ENCODE measurements around the gene SRSF7.
A peak's percentile ranks its signal among the peaks of the same experiment; 100 is the strongest.

DNA sequence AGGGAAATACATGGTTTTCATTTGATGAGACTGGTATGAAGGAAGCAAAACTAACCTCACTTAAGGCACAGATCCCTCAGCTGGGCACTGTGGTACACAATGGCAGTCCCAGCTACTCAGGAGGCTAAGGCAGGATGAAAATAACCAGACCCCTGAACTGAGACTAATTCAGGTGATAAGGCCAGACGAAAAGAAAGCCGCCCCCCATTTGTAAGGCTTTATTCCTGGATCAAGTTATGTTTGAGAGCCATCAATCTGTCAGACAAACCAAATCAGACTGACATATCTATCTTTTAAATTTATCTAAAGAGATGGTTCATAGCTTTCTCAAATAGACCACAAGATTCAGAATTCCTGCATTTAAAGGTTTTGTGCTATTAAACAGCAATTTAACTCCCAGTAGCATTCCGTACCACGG is 4.1 kb downstream of the SRSF7 start:
- TF ChIP-seq, protein P1, sequence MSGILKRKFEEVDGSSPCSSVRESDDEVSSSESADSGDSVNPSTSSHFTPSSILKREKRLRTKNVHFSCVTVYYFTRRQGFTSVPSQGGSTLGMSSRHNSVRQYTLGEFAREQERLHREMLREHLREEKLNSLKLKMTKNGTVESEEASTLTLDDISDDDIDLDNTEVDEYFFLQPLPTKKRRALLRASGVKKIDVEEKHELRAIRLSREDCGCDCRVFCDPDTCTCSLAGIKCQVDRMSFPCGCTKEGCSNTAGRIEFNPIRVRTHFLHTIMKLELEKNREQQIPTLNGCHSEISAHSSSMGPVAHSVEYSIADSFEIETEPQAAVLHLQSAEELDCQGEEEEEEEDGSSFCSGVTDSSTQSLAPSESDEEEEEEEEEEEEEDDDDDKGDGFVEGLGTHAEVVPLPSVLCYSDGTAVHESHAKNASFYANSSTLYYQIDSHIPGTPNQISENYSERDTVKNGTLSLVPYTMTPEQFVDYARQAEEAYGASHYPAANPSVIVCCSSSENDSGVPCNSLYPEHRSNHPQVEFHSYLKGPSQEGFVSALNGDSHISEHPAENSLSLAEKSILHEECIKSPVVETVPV (CRISPR knock-in tag; IDR thresholded peaks at IDR 0.05), result peak; percentile 48; the same call in 1 of the 2 replicates
- TF ChIP-seq, protein P2, sequence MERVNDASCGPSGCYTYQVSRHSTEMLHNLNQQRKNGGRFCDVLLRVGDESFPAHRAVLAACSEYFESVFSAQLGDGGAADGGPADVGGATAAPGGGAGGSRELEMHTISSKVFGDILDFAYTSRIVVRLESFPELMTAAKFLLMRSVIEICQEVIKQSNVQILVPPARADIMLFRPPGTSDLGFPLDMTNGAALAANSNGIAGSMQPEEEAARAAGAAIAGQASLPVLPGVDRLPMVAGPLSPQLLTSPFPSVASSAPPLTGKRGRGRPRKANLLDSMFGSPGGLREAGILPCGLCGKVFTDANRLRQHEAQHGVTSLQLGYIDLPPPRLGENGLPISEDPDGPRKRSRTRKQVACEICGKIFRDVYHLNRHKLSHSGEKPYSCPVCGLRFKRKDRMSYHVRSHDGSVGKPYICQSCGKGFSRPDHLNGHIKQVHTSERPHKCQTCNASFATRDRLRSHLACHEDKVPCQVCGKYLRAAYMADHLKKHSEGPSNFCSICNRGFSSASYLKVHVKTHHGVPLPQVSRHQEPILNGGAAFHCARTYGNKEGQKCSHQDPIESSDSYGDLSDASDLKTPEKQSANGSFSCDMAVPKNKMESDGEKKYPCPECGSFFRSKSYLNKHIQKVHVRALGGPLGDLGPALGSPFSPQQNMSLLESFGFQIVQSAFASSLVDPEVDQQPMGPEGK (CRISPR knock-in tag; IDR thresholded peaks at IDR 0.05; ENCODE audit: borderline replicate concordance), result no peak; the same call in 1 of the 2 replicates
- TF ChIP-seq BACH2 (CRISPR knock-in tag; IDR thresholded peaks at IDR 0.05; ENCODE audit: borderline replicate concordance) (no peak), RARB (CRISPR knock-in tag; IDR thresholded peaks at IDR 0.05) (no peak), POU6F1 (CRISPR knock-in tag; IDR thresholded peaks at IDR 0.05; ENCODE audit: borderline replicate concordance, low read depth) (no peak), OSR1 (CRISPR knock-in tag; IDR thresholded peaks at IDR 0.05) (no peak), ARNTL (CRISPR knock-in tag; IDR thresholded peaks at IDR 0.05; ENCODE audit: borderline replicate concordance, low read depth) (no peak), TCF4 (CRISPR knock-in tag; IDR thresholded peaks at IDR 0.05; ENCODE audit: borderline replicate concordance) (peak; percentile 89)

Measured in SK-N-SH treated with all-trans-retinoic acid at 6 μM for 48 hours (cell line).